HepG2 (cell line): Measurements from ENCODE around the gene RNLS.

ENCODE experiments used
- CTCF ChIP-seq: sonication (generic); formaldehyde crosslinking; IDR thresholded peaks from 2 replicates; pipeline ENCODE4 v1.5.0; 2020; ENCODE audit warnings: mild to moderate bottlenecking, missing genetic modification reagents, moderate library complexity
- FLYWCH1 ChIP-seq: sonication (generic); formaldehyde crosslinking; IDR thresholded peaks from 2 replicates; pipeline ENCODE4 v1.8.1; 2023; ENCODE audit warnings: mild to moderate bottlenecking, missing genetic modification reagents
- FOXP1 ChIP-seq, 2 experiments: fragments of 450-650 bp in 1 of 2; IDR thresholded peaks; 2 replicates each; pipeline ENCODE4 v1.6.1; 2017 to 2018; ENCODE audit warnings: antibody characterized with exemption in 1 of 2
- HNRNPK ChIP-seq: fragments of 200-400 bp; formaldehyde crosslinking; IDR thresholded peaks from 2 replicates; pipeline ENCODE4 v1.6.1; 2018; ENCODE audit warnings: low read length, low read depth, moderate library complexity, mild to moderate bottlenecking; ENCODE audit not compliant: poor library complexity, severe bottlenecking
- TAF1 ChIP-seq: sonication (generic); formaldehyde crosslinking; IDR thresholded peaks from 2 replicates; pipeline ENCODE4 v1.4.0; 2020; ENCODE audit warnings: missing genetic modification reagents
- ZNF10 ChIP-seq: sonication (generic); formaldehyde crosslinking; IDR thresholded peaks from 2 replicates; pipeline ENCODE4 v1.4.0; 2020; ENCODE audit warnings: mild to moderate bottlenecking, low read depth, missing genetic modification reagents, borderline replicate concordance
- ZNF232 ChIP-seq: sonication (generic); formaldehyde crosslinking; IDR thresholded peaks from 2 replicates; pipeline ENCODE4 v1.4.0; 2020; ENCODE audit warnings: missing genetic modification reagents, borderline replicate concordance
- ZNF3 ChIP-seq: IDR thresholded peaks from 2 replicates; pipeline ENCODE4 v1.7.0; 2017; ENCODE audit warnings: inconsistent platforms
- ZNF34 ChIP-seq: sonication (generic); formaldehyde crosslinking; IDR thresholded peaks from 2 replicates; pipeline ENCODE4 v1.4.0; 2020; ENCODE audit warnings: mild to moderate bottlenecking, missing genetic modification reagents, borderline replicate concordance
- ZNF605 ChIP-seq: sonication (generic); formaldehyde crosslinking; IDR thresholded peaks from 2 replicates; pipeline ENCODE4 v1.8.0; 2022; ENCODE audit warnings: mild to moderate bottlenecking, missing genetic modification reagents
- ZNF792 ChIP-seq: IDR thresholded peaks from 2 replicates; pipeline ENCODE4 v1.6.1; 2016

- no peak for TF ChIP-seq TAF1 (CRISPR knock-in tag)
- TF ChIP-seq ZNF10 (CRISPR knock-in tag), result no peak
- TF ChIP-seq ZNF792 (CRISPR knock-in tag), result no peak
- TF ChIP-seq FLYWCH1 (CRISPR knock-in tag), result no peak
- no peak for TF ChIP-seq ZNF605 (CRISPR knock-in tag)
- TF ChIP-seq HNRNPK, result no peak
- no peak for TF ChIP-seq ZNF232 (CRISPR knock-in tag)
- no peak for TF ChIP-seq FOXP1 (IDR thresholded peaks at IDR 0.05)
- TF ChIP-seq FOXP1 (CRISPR knock-in tag; IDR thresholded peaks at IDR 0.05), result no peak
- no peak for TF ChIP-seq ZNF34 (CRISPR knock-in tag)
- TF ChIP-seq CTCF (CRISPR knock-in tag), result no peak
- TF ChIP-seq ZNF3 (CRISPR knock-in tag), result no peak
Measured at GRCh38 chr10:88330174-88330573, 252.9 kb downstream of the RNLS start.
